ENCODE measurements around the gene TBX15.

The TBX15 gene

GRCh38 chr1:118934706-118935105 lies 53.4 kb downstream of the TBX15 start:
- no peak for TF ChIP-seq SUZ12 (IDR thresholded peaks at IDR 0.05; ENCODE audit: extremely low read depth, insufficient read depth, insufficient read length)
- TF ChIP-seq YY1 (IDR thresholded peaks at IDR 0.05; ENCODE audit: insufficient read depth, insufficient read length) = no peak
- TF ChIP-seq ZNF274 (IDR thresholded peaks at IDR 0.05; ENCODE audit: low read depth, low read length) = no peak
- no peaks in the 10 kb centered on the region for H3K27me3 ChIP-seq (ENCODE audit: insufficient read depth, insufficient read length)
- no peak for DNase-seq (ENCODE audit: low read depth, low spot score)
- peaks cover 2% of the 10 kb centered on the region for H3K36me3 ChIP-seq (ENCODE audit: insufficient read depth, insufficient read length, low read length)
- no peaks in the 10 kb centered on the region for H3K4me1 ChIP-seq (ENCODE audit: insufficient read depth, insufficient read length)
- H3K4me3 ChIP-seq (ENCODE audit: insufficient read length, low read depth) = no peak overlapping the region
- no peak overlapping the region for H3K9ac ChIP-seq (ENCODE audit: insufficient read length, low read depth)
- H3K9me3 ChIP-seq (ENCODE audit: insufficient read depth, low read length) = no peaks in the 10 kb centered on the region

- DNase-seq (ENCODE audit: low read depth, low spot score) = no peak
- peaks cover 2% of the 10 kb centered on the region for H3K36me3 ChIP-seq (ENCODE audit: insufficient read depth, insufficient read length, low read length)
- no peaks in the 10 kb centered on the region for H3K9me3 ChIP-seq (ENCODE audit: insufficient read depth, low read length)
- no peak overlapping the region for H3K4me3 ChIP-seq (ENCODE audit: insufficient read length, low read depth)
- no peak overlapping the region for H3K9ac ChIP-seq (ENCODE audit: insufficient read length, low read depth)
- H3K27me3 ChIP-seq (ENCODE audit: insufficient read depth, insufficient read length) = no peaks in the 10 kb centered on the region
- H3K4me1 ChIP-seq (ENCODE audit: insufficient read depth, insufficient read length) = no peaks in the 10 kb centered on the region
- no peak for TF ChIP-seq ZNF274 (IDR thresholded peaks at IDR 0.05; ENCODE audit: low read depth, low read length)
- TF ChIP-seq SUZ12 (IDR thresholded peaks at IDR 0.05; ENCODE audit: extremely low read depth, insufficient read depth, insufficient read length) = no peak
- no peak for TF ChIP-seq YY1 (IDR thresholded peaks at IDR 0.05; ENCODE audit: insufficient read depth, insufficient read length)
Observed at GRCh38 chr1:118933051-118933781, 54.9 kb downstream of the TBX15 start.

- DNase-seq (ENCODE audit: low read depth, low spot score) = no peak
- Histone ChIP-seq H3K27me3 (ENCODE audit: insufficient read depth, insufficient read length) (no peaks in the 10 kb centered on the region), H3K9ac (ENCODE audit: insufficient read length, low read depth) (no peak overlapping the region), H3K4me3 (ENCODE audit: insufficient read length, low read depth) (no peak overlapping the region), H3K4me1 (ENCODE audit: insufficient read depth, insufficient read length) (no peaks in the 10 kb centered on the region), H3K9me3 (ENCODE audit: insufficient read depth, low read length) (no peaks in the 10 kb centered on the region), H3K36me3 (ENCODE audit: insufficient read depth, insufficient read length, low read length) (peaks cover 2% of the 10 kb centered on the region)
- TF ChIP-seq YY1 (IDR thresholded peaks at IDR 0.05; ENCODE audit: insufficient read depth, insufficient read length) = no peak
- TF ChIP-seq SUZ12 (IDR thresholded peaks at IDR 0.05; ENCODE audit: extremely low read depth, insufficient read depth, insufficient read length) = no peak
- TF ChIP-seq ZNF274 (IDR thresholded peaks at IDR 0.05; ENCODE audit: low read depth, low read length) = no peak
Observed at GRCh38 chr1:118931876-118932275, 56.3 kb downstream of the TBX15 start.

- Histone ChIP-seq H3K9ac (ENCODE audit: insufficient read length, low read depth) (no peak overlapping the region), H3K9me3 (ENCODE audit: insufficient read depth, low read length) (no peaks in the 10 kb centered on the region), H3K27me3 (ENCODE audit: insufficient read depth, insufficient read length) (no peaks in the 10 kb centered on the region), H3K36me3 (ENCODE audit: insufficient read depth, insufficient read length, low read length) (peaks cover 16% of the 10 kb centered on the region), H3K4me3 (ENCODE audit: insufficient read length, low read depth) (no peak overlapping the region), H3K4me1 (ENCODE audit: insufficient read depth, insufficient read length) (no peaks in the 10 kb centered on the region)
- DNase-seq (ENCODE audit: low read depth, low spot score) = peak; percentile 48
- no peak for TF ChIP-seq SUZ12 (IDR thresholded peaks at IDR 0.05; ENCODE audit: extremely low read depth, insufficient read depth, insufficient read length)
Observed at GRCh38 chr1:118928739-118929554, 59.2 kb downstream of the TBX15 start.

- TF ChIP-seq ZNF274 (IDR thresholded peaks at IDR 0.05; ENCODE audit: low read depth, low read length) = no peak
- no peak for TF ChIP-seq YY1 (IDR thresholded peaks at IDR 0.05; ENCODE audit: insufficient read depth, insufficient read length)
- TF ChIP-seq SUZ12 (IDR thresholded peaks at IDR 0.05; ENCODE audit: extremely low read depth, insufficient read depth, insufficient read length) = no peak
- no peaks in the 10 kb centered on the region for H3K4me1 ChIP-seq (ENCODE audit: insufficient read depth, insufficient read length)
- no peak overlapping the region for H3K9ac ChIP-seq (ENCODE audit: insufficient read length, low read depth)
- H3K4me3 ChIP-seq (ENCODE audit: insufficient read length, low read depth) = no peak overlapping the region
- no peaks in the 10 kb centered on the region for H3K9me3 ChIP-seq (ENCODE audit: insufficient read depth, low read length)
- peaks cover 20% of the 10 kb centered on the region for H3K36me3 ChIP-seq (ENCODE audit: insufficient read depth, insufficient read length, low read length)
- no peaks in the 10 kb centered on the region for H3K27me3 ChIP-seq (ENCODE audit: insufficient read depth, insufficient read length)
- no peak for DNase-seq (ENCODE audit: low read depth, low spot score)
Observed at GRCh38 chr1:118927427-118928187, 60.5 kb downstream of the TBX15 start.

DNA sequence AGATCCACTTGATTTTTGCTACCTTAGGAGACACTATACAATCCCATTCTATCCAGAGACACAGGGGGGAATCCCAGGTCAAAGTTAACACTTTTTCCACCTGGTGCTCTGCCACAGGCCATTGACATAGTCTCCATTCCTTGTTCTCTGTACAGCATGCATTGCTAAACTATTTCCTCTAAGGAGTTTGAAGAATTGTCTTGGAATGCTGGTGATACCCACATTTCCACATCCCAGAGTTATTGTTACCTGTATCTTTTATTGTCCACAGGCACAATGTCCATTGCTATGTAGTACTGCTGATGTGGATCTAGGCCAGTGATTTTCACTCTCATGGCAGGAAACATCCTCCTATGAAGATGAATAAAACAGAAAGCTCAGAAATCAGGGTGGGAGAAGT lies 61.9 kb downstream of the TBX15 start:
- Histone ChIP-seq H3K9ac (ENCODE audit: insufficient read length, low read depth) (no peak overlapping the region), H3K4me3 (ENCODE audit: insufficient read length, low read depth) (no peak overlapping the region), H3K9me3 (ENCODE audit: insufficient read depth, low read length) (no peaks in the 10 kb centered on the region), H3K36me3 (ENCODE audit: insufficient read depth, insufficient read length, low read length) (peaks cover 22% of the 10 kb centered on the region), H3K27me3 (ENCODE audit: insufficient read depth, insufficient read length) (no peaks in the 10 kb centered on the region), H3K4me1 (ENCODE audit: insufficient read depth, insufficient read length) (no peaks in the 10 kb centered on the region)
- TF ChIP-seq SUZ12 (IDR thresholded peaks at IDR 0.05; ENCODE audit: extremely low read depth, insufficient read depth, insufficient read length) (no peak), ZNF274 (IDR thresholded peaks at IDR 0.05; ENCODE audit: low read depth, low read length) (no peak), YY1 (IDR thresholded peaks at IDR 0.05; ENCODE audit: insufficient read depth, insufficient read length) (no peak)
- DNase-seq (ENCODE audit: low read depth, low spot score) = no peak

DNA sequence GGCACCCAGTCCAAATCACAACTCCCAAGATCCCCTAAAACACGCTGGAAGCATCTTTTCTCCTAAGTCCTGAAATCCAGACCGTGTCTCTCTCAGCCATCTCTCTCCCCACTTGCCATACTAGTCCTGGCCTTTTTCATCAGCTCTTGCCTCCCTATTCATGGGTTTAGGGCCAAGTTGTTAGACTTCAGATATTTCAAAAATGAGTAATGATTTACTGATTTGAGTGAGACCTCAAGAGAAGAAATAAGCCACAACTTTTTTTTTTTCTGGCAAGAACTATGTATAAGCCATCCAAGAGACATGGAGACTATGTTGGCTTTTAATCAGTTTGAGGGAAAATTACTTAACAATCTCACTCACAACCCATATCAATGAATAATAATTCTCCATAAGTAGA lies 62.5 kb downstream of the TBX15 start:
- no peak overlapping the region for H3K9ac ChIP-seq (ENCODE audit: insufficient read length, low read depth)
- H3K27me3 ChIP-seq (ENCODE audit: insufficient read depth, insufficient read length) = no peaks in the 10 kb centered on the region
- H3K36me3 ChIP-seq (ENCODE audit: insufficient read depth, insufficient read length, low read length) = peaks cover 20% of the 10 kb centered on the region
- H3K4me1 ChIP-seq (ENCODE audit: insufficient read depth, insufficient read length) = no peaks in the 10 kb centered on the region
- DNase-seq (ENCODE audit: low read depth, low spot score) = no peak
- no peak for TF ChIP-seq YY1 (IDR thresholded peaks at IDR 0.05; ENCODE audit: insufficient read depth, insufficient read length)
- no peak for TF ChIP-seq SUZ12 (IDR thresholded peaks at IDR 0.05; ENCODE audit: extremely low read depth, insufficient read depth, insufficient read length)
- no peak for TF ChIP-seq ZNF274 (IDR thresholded peaks at IDR 0.05; ENCODE audit: low read depth, low read length)
- no peaks in the 10 kb centered on the region for H3K9me3 ChIP-seq (ENCODE audit: insufficient read depth, low read length)
- no peak overlapping the region for H3K4me3 ChIP-seq (ENCODE audit: insufficient read length, low read depth)

Measured in NT2/D1 (cell line).